ENCODE results near the gene MICAL2. TPM values are rescaled to one million over a fixed set of nuclear protein-coding genes. Genes with fewer than 3 reads are reported as not detected.

MICAL2 gene
- total RNA-seq, 1 donor from 2014 or later: 367 TPM

GRCh38 chr11:12160231-12160630 lies 49.8 kb downstream of the MICAL2 start:
- TF ChIP-seq CTCF (IDR thresholded peaks at IDR 0.05; ENCODE audit: insufficient read depth, low read length, poor library complexity, severe bottlenecking): no peak
- Histone ChIP-seq H3K4me3 (ENCODE audit: low read depth, low read length) (no peak overlapping the region), H3K36me3 (ENCODE audit: control insufficient read depth, insufficient read depth, low read length) (peaks cover 2% of the 10 kb centered on the region), H3K27me3 (ENCODE audit: control insufficient read depth, insufficient read depth, low read length) (no peaks in the 10 kb centered on the region)
- DNase-seq (ENCODE audit: low read depth): no peak

GRCh38 chr11:12160680-12161079 lies 50.3 kb downstream of the MICAL2 start:
- TF ChIP-seq CTCF (IDR thresholded peaks at IDR 0.05; ENCODE audit: insufficient read depth, low read length, poor library complexity, severe bottlenecking): no peak
- Histone ChIP-seq H3K27me3 (ENCODE audit: control insufficient read depth, insufficient read depth, low read length) (no peaks in the 10 kb centered on the region), H3K4me3 (ENCODE audit: low read depth, low read length) (no peak overlapping the region), H3K36me3 (ENCODE audit: control insufficient read depth, insufficient read depth, low read length) (peaks cover 2% of the 10 kb centered on the region)
- DNase-seq (ENCODE audit: low read depth): no peak

GRCh38 chr11:12161137-12161536 lies 50.7 kb downstream of the MICAL2 start:
- H3K4me3 ChIP-seq (ENCODE audit: low read depth, low read length): no peak overlapping the region
- H3K36me3 ChIP-seq (ENCODE audit: control insufficient read depth, insufficient read depth, low read length): peaks cover 2% of the 10 kb centered on the region
- no peak for TF ChIP-seq CTCF (IDR thresholded peaks at IDR 0.05; ENCODE audit: insufficient read depth, low read length, poor library complexity, severe bottlenecking)
- H3K27me3 ChIP-seq (ENCODE audit: control insufficient read depth, insufficient read depth, low read length): no peaks in the 10 kb centered on the region
- no peak for DNase-seq (ENCODE audit: low read depth)

- TF ChIP-seq CTCF (IDR thresholded peaks at IDR 0.05; ENCODE audit: insufficient read depth, low read length, poor library complexity, severe bottlenecking): no peak
- Histone ChIP-seq H3K27me3 (ENCODE audit: control insufficient read depth, insufficient read depth, low read length) (no peaks in the 10 kb centered on the region), H3K36me3 (ENCODE audit: control insufficient read depth, insufficient read depth, low read length) (peaks cover 2% of the 10 kb centered on the region), H3K4me3 (ENCODE audit: low read depth, low read length) (no peak overlapping the region)
- DNase-seq (ENCODE audit: low read depth): no peak
Observed at GRCh38 chr11:12161603-12162350, 51.4 kb downstream of the MICAL2 start.

- TF ChIP-seq CTCF (IDR thresholded peaks at IDR 0.05; ENCODE audit: insufficient read depth, low read length, poor library complexity, severe bottlenecking): no peak
- Histone ChIP-seq H3K27me3 (ENCODE audit: control insufficient read depth, insufficient read depth, low read length) (no peaks in the 10 kb centered on the region), H3K4me3 (ENCODE audit: low read depth, low read length) (no peak overlapping the region), H3K36me3 (ENCODE audit: control insufficient read depth, insufficient read depth, low read length) (peaks cover 2% of the 10 kb centered on the region)
- DNase-seq (ENCODE audit: low read depth): no peak
Observed at GRCh38 chr11:12162652-12163051, 52.3 kb downstream of the MICAL2 start.
